Stimulated activated CD4-positive, alpha-beta T cell treated with anti-CD3 and anti-CD28 coated beads, Interleukin-2, amount 100 ng/mL, for 4 hours (primary cell): Measurements from ENCODE around the gene INHBB.
"Not testable (repeated sequence)": the region's sequence is repeated elsewhere in the genome, so short reads cannot be mapped to it uniquely, and the experiment has no call there.

ENCODE experiments used
- DNase-seq: peaks from one replicate; pipeline ENCODE4 v3.0.0-alpha.2; 2020; ENCODE audit warnings: low read depth

The INHBB gene

DNA sequence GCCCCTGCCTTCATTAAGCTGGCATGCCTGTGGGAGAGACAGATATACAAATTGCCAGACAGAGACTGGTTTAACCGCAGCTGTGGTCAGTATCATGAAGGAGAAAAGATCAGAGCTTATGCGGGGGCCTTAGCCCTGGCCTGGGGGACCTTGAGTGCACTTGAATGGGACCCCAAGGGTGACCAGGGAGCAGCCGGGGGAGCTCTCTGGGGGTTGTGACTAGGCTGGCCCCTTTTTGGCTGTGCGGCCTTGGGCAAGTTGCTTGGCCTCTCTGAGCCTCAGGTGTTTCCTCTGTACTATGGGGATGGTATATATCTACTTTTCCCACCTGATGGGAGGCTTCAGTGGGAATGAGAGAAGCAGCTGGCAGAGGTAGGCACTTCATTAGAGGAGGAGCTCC is 35.7 kb downstream of the INHBB start:
- DNase-seq = no peak

DNA sequence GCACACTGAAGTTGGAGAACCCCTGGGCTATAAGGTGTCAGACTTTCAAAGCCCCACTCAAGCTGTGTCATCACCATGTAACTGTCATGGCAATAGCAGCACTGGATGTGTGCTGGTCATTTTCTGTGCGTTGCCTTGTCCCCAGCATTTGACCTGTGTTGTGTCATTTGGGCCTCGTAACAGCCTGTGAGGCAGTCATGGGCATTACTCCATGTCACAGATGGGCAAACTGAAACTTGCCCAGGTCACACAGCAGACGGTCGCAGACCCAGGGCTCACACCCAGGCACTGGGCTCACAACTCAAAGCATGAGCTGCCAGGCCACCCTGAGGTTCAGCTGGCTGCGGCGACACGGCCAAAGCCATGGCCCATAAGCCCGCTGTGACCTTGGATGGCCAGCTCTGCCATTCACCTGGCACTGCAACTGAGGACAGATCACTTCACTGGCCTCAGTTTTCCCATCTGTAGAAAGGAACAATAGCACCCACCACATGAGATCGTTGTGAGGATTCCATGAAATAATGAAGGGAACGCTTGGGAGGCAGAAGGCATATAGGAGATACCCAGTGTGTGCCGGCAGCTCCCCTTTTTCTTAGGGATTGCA is 36.7 kb downstream of the INHBB start:
- no peak for DNase-seq

DNA sequence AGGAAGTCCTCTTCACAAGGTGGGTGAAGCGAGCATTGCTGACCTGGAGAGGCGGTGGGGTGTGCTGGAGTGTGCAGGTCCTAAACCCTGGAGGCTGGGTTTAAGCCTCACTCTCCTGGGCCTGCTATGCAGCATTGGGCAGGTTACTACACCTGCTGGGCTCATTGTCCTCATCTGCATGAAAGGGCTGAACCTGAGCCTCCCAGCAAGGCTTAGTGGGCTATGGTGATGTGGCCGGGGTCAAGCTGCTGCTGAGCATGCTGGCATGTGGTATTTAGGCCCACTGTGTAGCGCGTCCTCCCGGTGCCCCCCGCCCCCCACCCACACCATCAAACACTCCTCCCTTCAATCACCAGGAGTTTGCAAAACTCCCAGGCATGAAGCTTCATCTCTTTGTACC is 37.3 kb downstream of the INHBB start:
- no peak for DNase-seq

DNA sequence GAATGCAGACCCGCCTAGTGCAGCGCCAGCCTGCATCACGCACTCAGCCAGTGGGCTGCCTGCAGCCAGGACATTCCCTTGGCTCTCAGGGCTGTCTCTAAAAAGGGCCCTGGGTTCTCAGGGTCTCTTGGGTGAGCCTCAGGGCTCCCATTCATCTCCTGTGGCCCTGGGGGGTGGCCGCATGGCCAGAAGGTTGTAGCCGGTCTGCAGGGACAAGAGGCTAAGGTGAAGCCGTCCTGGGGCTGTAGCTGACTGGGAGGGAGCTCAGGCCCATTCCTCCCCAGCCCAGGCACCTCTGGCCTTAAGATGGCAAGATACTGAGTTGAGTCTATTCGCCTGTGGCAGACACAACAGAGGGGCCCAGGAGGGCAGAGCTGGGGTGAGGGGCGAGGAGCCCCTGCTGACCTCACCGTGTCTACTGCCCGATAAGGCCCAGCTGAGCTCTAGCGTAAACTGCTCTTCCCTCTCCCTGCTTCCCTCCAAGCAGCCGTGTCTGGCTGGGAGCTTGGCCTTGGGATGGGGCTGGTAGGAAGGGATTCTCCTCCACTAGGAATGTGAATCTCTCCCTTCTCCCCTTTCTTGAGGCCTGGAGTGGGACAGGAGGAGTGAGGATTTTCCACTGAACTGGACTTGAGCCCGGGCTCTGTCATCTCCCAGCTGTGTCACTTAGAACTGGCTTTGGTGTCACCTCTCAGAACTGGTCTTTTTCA is 37.9 kb downstream of the INHBB start:
- DNase-seq = no peak

DNA sequence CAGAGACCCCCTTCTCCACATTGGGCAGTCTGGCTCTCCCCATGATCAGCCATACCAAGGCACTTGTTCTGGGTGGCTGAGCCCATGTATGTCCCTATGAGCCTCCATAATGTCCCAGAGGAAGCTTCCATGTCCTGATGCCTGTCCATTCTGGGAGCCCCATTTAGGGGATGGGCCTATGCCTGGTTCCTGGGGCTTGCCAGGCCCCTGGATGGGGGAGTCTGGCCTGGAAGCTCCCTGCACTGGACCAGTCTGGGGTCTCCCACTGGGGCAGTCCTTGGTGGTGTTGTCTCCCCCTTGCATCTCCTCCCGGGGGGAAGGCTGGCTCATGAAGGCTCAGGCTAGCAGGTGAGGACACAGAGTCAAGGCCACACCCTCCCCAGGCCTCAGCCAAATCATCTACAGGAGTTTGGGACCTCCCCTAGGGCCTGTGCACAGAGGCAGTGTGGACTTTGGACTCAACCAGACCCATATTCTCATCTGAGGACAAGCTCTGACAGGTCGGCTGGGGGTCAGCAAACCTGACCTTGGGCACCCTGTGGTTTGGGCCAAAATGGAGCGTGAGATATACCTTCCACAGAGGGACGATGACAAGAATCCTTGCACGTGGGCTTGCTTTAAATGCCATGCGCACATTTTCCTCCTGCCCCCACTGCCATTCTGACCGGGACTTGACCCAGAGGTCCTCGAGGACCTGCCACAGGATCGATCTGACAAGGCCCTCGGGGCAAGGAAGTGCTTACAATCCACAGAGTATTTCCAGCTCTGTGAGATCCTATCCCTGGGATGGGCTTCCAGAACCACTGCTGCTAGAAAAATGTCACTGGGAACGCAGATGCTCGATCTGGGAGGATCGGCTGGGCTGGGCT is 38.8 kb downstream of the INHBB start:
- no peak for DNase-seq

DNA sequence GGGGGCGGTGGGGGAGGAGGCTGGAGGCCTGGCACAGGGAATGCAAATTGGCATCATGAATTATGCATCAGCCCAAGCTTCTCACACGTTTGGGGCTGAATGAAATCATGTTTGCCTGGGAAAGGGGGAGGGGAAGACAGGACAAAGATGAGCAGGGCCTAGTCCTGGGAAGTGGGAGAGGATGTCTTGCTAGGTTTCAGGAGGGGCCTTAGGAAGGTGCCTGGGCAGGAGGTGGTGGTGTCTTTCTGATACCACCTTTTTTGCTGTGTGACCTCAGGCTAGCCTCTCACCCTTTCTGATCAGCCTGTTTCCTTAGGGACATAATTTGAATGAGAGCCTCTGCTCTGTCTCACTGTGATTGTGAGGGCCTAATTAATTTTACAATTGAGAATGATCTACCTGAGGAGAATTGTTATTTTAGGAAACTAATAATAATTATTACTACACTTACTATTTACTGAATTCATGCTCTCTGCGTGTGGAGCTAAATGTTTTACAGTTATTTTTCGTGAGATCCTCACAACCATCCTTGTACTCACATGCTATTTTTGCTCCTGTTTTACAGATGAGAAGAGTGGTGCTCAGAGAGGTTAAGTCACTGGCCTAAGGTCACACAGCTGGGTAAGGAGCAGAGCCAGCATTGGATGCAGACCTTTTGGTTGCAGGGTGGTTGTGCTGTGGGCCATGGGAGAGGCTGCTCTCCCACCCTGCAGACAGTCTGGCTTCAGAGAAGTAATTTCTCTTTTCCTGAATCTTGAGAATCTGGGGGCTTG is 39.6 kb downstream of the INHBB start:
- no peak for DNase-seq

DNA sequence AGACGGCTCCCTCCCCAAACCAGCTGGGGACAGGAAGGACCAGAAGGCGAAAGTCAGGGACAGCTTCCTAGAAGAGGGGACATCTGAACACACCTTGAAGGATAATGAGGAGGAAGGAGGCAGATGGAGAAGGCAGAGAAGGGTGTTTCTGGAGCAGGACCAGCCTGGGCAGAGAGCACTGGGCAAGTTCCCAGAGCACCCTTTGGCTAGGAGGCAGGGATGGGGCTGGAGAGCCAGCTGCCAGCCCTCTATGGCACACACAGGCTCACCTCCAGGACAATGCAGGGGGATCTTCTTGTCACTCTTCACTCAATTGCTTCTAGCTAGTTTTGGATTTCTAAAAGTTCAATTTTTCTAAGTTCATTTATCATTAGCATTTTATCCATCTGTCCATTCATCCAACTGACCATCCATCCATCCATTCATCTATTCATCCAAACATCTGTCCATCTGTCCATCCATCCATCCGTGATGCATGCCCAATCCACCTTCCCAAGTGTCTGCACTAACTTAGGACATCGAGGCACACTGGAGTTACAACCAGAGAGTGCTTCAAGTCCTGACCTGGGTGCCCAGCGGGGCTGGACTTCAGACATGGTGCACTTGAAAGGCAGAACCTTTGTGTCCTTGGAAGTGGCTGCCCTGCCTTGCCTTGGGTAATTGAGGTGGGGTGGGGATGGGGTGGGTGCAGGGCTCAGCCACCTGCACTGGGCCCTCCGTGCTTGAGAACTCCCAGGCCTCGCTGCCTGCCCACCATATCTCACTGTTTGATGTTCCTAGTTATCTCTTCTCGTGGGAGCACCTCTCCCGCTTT is 42.5 kb downstream of the INHBB start:
- DNase-seq = no peak

DNA sequence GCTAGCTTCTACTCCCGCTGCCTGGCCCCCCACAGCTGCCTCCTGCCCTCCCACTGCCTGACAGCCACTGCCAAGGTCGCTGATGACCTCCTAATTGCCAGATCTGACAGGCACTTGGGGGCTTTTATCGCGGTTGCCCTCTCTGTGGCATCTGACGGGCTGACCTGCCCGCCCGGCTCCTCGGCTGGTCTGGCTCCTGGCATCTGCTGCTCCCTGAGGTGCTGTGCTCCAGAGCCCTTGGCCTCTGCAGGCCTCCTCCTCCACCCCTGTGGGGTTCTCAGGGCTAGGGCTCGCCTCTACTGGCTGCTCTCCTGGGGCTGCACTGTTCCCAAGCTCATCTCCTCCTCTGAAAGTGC is 43.1 kb downstream of the INHBB start:
- no peak for DNase-seq

DNA sequence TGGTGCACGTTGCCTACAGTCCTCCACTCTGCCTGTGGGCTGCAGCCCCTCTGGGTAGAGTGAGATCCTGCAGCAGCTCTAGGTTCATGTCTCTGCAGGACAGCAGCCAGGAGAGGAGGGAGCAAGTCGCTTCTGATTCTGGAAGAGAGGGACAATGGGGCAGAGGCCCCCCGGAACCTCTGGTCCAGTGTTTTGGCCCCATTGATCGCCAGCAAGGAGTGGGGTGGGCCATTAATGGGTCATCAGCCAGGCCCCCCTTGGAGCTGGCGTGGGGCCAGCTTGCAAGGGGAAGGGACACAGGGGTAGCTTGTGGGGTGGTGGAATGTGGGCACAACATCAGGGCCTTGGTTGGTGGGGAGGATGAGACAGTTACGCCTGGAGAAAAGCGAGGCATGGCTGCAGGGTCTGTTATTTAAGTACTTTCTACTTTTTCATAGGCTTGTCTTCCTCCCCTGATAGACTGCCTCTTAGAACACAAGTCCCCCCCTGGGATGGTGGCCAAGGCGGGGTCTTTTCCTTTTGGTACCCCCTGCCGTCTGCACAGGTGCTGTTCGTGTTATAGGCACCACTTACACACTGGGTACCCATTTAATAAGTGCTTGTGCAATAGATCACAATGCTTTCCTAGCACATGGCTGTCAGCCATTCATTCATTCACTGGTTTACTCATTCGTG is 44.6 kb downstream of the INHBB start:
- DNase-seq = no peak

DNA sequence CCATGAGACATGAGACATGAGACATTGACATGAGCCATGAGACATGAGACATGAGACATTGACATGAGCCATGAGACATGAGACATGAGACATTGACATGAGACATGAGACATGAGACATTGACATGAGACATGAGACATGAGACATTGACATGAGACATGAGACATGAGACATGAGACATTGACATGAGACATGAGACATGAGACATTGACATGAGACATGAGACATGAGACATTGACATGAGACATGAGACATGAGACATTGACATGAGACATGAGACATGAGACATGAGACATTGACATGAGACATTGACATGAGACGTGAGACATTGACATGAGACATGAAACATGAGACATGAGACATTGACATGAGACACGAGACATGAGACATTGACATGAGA is 45.4 kb downstream of the INHBB start:
- DNase-seq = not testable (repeated sequence)

DNA sequence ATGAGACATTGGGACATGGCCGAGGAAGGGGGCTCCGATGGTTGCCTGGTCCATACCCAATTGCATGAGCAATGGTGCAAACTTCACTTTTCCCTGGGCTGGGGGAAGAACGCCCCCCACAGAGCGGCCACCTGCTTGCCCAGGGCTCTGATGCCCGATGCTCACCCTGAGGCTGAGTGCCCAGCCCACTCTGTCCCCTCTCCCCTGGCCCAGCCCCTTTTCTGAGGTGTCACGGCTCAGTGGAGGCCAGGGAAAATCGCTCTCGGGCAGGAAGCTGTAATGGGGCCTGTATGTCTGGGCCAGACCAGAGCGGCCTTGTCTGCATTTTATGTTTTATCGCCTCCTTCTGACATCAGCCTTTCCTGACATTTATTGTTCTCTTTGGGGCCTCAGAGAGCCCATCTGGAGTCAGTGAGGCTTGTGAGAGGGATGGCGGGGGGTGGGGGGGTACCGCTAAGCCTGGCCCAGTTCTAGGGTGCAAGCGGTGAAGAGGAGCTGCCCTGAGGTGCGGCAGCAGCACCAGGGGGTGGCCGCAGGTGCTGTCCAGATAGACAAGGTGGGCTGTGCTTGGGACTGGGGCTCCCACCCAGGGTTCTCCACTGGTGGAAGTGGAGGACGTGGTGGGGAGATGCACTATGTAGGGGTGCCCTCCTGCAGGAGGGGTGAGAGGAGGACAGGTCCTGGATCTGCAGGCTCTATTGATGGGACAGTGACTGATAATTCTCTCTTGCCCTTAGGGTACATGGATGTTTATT is 46.2 kb downstream of the INHBB start:
- no peak for DNase-seq

DNA sequence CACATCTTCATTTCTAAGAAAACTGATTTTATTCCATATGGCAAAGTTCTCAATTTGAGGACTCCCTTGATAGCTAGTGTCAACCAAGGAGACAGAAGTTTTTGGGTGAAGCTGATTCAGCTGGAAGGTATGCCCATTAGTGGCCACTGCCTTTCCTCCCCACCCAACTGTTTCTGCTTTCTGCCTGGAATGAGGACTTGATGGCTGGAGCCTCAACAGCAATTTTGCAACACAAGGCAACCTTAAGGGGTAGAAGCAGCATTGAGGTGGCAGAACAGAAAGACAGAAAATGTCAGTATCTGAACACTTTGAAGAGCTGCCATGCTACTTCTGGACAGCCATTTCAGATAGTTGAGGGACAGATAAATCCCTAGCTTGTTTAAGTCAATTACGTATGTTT is 47.0 kb downstream of the INHBB start:
- DNase-seq = no peak

DNA sequence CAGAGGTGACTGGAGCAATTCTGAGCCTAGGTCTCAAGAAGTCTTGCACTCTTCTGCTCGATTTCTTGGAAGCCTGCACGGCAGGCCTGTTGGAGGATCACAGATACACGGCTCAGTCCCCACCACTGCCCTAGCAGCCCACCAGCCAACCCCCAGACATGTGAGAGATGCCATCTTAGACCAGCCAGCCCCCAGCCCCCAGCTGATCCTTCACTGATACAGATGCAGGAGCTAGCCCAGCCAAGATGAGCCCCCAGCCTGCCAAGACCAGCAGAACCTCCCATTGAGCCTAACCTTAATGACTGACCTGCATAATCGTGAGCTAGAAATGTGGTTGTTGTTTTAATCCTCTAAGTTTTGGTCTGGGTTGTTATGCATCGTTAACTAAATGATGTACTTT is 47.5 kb downstream of the INHBB start:
- DNase-seq = no peak

DNA sequence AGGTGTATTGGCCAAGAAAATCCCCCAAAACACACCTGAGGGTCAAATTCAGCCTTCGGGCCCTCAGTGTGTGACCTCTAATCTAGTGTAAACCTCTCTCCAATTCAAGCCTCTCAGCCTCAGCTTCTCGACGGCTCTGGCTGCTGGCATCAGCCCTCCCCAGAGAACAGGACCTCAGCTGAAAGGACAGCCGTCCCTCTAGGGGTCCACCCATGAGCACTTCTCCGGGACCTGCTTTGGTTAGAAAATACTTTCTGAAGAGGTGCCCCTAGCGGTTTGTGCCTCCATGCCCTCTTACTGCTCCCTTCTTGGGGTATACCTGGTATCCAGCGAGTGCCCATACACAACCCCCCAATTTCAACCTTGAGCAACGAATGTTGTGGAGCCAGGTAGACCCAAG is 48.8 kb downstream of the INHBB start:
- DNase-seq = no peak

DNA sequence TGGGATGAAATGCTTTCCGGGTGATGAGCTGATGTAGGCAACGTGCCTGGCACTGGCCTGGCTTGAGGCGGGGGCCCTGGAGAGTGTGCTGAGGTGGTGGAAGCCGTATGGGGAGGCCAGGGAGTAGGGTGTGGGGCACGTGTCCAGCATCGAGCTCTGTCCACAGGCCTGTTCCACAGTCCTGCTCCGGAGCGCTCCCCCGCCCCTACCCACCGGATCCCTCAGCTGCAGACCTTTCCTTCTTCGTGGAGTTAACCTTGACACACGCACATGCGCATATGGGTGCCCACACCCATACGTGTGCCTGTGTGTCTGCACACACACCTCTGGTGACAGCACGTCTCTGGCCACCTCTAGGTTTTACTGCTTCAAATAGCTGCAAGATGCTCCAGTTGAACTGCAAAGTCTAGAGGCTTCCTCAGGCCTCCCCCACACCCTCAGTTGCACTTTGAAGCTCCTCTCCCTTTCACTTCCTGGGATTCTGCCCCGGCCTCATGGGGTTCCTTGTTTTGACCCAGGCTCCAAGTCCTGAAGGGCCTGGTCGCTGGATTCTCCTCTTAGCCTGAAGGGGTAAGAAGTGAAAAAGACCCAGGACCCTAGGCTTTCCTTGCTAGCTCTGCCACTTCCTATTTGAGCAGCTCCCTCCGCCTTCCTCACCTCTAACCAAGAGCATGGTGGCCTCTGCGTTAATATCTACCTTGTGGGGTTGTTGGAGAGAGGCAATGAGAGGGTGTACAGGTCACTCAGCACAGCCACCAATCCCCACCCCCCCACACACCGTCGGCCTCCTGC is 49.5 kb downstream of the INHBB start:
- no peak for DNase-seq

DNA sequence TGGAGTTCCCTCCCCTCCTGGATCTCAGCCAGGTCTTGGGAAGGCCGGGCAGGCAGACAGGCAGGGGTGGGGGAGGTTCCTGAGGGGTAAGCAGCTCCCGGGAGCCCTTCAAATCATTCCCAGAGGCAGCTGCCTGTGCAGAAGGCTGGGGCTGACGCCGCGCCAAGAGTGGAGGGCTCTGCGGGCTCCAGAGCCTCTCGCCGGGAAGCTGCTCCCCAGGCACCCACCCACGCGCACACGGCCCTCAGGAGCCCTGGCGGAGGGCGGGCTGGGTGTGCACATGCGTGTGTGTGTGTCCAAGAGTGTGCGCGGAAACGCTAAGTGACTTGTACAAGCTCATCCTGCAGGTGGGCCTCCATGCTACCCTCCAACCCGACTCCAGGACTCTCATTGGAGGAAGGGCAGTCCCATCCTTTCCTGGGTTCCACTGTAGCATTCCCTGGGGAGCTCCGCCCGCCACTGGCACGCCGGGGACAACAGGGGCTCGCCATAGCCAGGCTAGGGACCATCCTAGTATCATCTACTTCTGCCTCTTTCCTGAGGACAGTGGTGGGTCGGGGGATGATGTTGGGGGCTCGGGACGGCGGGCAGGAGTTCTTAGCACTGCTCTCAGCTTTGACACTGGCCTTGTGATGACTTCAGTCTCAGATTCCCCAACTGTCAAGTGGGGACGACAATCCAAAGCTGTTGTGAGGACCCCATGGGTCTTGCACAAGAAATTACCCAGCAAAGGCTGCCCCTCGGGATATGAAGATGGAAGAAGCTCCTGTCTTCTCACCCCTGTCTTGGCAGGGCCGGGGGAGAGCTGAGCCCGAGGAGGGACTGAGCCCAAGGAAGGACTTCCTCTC is 50.3 kb downstream of the INHBB start:
- no peak for DNase-seq

DNA sequence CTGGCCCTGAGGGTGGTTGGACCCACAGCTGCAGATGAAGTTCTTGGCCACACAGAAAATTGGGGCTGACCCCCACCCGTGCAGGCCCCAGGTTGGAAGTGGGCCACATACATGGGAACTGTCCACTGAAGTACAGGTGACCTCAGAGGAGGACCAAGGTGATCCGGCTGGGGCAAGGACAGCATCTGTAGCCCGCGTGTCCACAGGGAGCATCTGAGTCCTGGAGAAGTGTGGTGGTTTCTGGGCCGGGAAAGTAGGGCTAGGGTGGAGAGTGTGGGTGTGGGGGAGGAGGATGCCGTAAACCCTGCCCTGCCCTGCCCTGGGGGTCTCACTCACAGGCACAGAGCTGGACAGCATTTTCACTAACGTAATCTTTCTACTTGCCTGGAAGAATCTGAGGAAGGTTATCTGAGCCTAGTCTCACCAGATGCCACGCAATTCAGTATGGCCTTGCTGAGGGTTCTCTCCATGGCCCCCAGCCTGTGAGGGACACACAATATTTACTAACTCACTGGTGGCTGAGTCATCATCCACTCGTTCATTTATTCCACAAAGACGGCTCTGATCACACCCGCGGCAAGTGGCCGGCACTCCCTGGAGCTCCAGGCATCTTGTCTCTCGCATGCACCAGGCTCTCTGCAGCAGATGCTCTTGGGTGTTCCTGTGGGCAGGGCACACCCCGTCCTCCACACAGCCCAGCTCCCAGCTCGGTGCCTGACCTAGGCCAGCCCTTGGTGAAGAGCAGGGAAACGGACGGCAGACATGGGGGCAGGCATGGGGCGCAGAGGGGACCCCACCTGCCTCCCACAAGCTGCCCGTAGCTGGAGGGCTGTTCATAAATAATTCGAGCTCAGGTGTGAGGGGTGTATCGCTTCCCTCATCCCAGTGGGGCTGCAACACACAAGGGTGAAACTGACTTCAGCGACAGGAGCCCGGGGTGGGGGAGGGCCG is 51.2 kb downstream of the INHBB start:
- no peak for DNase-seq
